DMS114 treated with DMSO at 0.1 percent for 48 hours (cell line): ENCODE data around the gene NPIPB5.
"Not testable (repeated sequence)": the region's sequence is repeated elsewhere in the genome, so short reads cannot be mapped to it uniquely, and the experiment has no call there.

Experiments
- DNase-seq: peaks from one replicate; lab custom pipeline; 2025; ENCODE audit not compliant: unreplicated experiment; lab: John Stamatoyannopoulos, UW

Gene NPIPB5

DNA sequence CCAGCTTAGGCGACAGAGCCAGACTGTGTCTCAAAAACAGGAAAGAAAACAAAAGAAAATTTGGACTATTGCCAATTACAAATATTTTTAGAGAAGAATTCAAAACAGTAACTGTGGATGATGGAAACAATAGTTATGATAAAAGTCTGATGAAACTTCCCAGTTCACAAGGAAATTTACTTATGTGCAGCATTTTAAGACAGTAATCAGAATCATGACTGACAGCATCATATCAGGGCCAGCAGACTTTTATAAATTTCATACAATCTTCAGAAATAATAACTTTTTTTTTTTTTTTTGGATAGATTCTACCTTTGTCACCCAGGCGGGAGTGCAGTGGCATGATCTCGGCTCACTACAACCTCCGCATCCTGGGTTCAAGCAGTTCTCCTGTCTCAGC, at the start of gene NPIPB5:
Gene NPIPB5, plus strand, starts transcription at position 301 of the 400 bp plus-strand sequence. CDS start 2,911 bp downstream, outside the sequence.
- not testable (repeated sequence) for DNase-seq

DNA sequence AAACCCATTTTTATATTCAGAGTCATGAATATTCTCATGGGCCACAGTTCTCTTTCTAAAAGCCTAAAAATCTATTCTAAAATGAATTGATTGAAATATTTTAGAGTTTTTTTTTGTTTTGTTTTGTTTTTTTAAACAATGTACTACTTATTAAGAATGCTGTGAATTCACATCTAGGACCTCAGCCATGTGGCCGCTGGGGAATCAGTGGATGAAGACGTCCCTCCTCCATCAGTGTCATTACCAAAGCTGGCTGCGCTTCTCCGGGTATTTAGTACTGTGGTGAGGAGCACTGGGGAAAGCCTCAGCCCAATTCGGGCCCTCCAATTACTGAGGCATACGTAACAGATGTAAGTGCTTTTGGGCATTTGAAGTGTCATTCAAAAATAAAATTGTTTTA, 41.8 kb upstream of the NPIPB5 start:
- not testable (repeated sequence) for DNase-seq

DNA sequence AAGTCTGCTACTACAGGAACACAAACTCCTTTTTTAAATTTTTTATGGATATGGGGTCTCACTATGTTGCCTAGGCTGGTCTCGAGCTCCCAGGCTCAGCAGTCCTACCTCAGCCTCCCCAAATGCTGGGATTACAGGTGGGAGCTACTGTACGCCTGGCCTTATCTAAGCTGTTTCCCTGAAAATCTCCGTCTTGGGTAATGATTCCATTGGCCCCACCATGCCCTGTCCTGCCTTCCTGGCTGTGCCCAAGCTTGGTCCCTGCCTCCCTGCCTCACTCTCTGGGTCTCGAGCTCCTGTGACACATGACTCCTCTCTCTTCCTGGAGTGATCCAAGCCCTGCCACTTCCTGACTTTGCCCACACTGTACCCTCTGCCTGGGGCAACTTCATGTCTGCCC, 27.3 kb downstream of the NPIPB5 start:
- DNase-seq: not testable (repeated sequence)

DNA sequence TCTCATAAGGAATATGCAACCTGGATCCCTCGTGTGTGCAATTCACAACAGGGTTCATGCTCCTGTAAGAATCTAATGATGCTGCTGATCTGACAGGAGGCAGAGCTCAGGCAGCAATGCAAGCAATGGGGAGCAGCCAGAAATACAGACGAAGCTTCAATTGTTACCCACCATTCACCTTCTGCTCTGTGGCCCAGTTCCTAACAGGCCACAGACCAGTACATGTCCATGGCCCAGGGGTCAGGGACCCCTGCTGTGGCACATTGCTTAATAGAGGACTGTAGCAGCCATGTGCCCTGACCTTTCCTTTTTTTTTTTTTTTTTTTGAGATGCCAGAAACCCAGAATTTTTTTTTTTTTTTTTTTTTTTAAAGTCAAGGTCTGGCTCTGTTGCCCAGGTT, 34.1 kb downstream of the NPIPB5 start:
- not testable (repeated sequence) for DNase-seq

DNA sequence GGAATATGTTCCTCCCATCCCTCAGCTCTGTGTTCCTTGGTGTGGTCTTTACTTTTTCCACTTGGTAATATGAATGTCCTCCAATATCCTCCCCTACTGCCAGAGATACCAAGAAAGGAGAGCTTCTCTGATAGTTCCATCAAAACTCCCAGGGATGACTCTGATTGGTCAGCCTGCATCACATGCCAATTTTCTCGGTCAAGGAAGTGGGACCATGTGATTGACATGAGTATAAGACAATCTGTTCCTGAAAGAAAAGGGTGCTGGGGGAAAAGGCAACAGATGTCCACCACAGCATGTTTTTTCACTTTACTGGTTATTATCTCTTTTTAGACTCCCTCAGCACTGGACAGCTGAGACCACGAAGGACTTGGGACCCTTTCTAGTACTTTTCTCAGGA, 35.9 kb downstream of the NPIPB5 start:
- DNase-seq: not testable (repeated sequence)

DNA sequence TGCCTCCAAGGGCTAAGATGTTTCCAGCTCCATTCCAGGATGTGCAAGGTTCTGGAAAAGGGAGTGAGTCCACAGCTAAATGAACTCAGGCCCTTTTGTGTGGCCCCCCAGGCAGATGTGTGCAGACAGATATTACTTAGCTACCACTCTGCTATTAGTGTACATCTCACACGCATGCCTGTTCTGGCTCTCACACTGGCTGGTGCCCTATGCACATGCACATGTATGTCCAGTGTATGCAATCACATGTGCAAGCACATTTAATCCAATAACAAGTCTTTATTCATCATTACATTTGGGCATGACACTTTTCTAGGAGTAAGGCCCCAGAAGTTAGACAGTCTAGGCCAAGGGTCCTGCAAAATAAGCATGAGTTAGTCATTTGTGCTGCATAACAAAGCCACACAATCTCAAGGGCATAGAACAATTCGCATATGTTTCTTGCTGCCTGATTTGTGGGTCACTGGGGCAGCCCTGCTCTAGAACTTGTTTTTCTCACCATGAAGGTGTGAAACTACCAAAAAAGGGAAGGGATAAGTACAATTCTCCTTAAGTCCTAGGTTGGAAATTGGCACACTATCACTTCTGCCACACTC, 36.6 kb downstream of the NPIPB5 start:
- DNase-seq: not testable (repeated sequence)

DNA sequence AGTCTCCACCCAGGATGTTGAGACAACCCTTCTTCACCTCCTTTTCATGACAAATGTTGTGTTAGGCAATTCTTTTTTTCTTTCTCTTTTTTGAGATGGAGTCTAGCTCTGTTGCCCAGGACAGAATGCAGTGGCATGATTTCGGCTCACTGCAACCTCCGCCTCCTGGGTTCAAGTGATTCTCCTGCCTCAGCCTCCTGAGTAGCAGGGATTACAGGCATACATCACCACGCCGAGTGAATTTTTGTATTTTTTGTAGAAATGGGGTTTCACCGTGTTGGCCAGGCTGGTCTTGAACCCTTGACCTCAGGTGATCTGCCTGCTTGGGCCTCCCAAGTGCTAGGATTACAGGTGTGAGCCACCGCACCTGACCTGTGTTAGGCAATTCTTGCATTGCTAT, 39.2 kb downstream of the NPIPB5 start:
- DNase-seq: not testable (repeated sequence)

DNA sequence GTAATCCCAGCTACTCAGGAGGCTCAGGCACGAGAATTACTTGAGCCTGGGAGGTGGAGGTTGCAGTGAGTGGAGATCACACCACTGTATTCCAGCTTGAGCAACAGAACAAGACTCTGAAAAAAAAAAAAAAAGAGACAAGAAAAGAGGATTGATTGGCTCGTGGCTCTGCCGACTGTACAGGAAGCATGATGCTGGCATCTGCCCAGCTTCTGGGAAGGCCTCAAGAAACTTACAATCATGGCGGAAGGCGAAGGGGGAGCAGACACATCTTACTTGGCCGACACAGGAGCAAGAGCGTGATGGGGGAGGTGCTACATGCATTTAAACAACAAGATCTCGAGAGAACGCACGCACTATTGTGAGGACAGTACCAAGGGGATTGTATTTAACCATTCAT, 40.5 kb downstream of the NPIPB5 start:
- DNase-seq: not testable (repeated sequence)

DNA sequence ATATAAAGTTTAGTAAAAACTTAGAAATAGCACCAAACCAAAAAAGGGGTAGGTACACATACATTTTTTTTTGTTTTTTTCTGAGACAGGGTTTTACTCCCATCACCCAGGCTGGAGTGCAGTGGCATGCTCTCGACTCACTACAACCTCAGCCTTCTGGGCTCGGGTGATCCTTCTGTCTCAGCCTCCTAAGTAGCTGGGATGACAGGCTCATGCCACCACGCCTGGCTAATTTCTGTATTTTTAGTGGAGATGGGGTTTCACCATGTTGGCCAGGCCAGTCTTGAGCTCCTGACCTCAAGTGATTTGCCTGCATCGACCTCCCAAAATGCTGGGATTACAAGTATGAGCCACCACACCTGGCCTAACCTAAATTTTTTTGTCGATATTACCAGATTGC, 41.0 kb downstream of the NPIPB5 start:
- not testable (repeated sequence) for DNase-seq

DNA sequence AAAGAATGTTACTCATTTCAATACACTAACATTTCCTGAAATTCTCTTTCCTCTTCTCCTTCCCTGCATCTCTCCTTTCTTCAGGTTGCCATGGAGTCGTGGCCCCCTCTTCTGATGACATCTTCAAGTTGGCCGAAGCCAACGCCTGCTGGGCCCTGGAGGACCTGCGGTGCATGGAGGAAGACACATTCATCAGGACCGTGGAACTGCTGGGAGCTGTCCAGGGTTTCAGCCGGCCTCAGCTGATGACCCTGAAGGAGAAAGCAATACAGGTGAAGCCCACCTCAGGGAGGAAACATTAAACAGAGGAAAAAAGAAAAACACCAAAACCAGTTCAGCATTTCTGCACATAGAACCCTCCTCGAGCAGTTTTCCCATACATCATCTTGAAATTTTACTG, 46.1 kb downstream of the NPIPB5 start:
- DNase-seq: not testable (repeated sequence)
